Midbrain (tissue), 1 donor: Measurements from ENCODE around the gene NADSYN1.

Experiments
- DNase-seq: peaks from one replicate; lab custom pipeline; 2025; lab: John Stamatoyannopoulos, UW

NADSYN1 gene

GRCh38 chr11:71491531-71491930 lies 38.5 kb downstream of the NADSYN1 start:
- no peak for DNase-seq

GRCh38 chr11:71491940-71492339 lies 38.9 kb downstream of the NADSYN1 start:
- DNase-seq = no peak

- no peak for DNase-seq
These were observed 42.6 kb downstream of the NADSYN1 start for GRCh38 chr11:71495286-71496230.

GRCh38 chr11:71496421-71496820 lies 43.4 kb downstream of the NADSYN1 start:
- DNase-seq = no peak

- no peak for DNase-seq
These were observed 45.1 kb downstream of the NADSYN1 start for GRCh38 chr11:71498091-71498490.

- DNase-seq = no peak
These were observed 46.1 kb downstream of the NADSYN1 start for GRCh38 chr11:71499125-71499524.

- no peak for DNase-seq
These were observed 46.5 kb downstream of the NADSYN1 start for GRCh38 chr11:71499546-71499945.

- DNase-seq = peak; percentile 37
These were observed 47.6 kb downstream of the NADSYN1 start for GRCh38 chr11:71500601-71501021.

GRCh38 chr11:71501071-71501985 lies 48.3 kb downstream of the NADSYN1 start:
- DNase-seq = no peak

GRCh38 chr11:71502026-71502425 lies 49.0 kb downstream of the NADSYN1 start:
- no peak for DNase-seq

GRCh38 chr11:71502871-71503435 lies 50.0 kb downstream of the NADSYN1 start:
- no peak for DNase-seq

GRCh38 chr11:71504531-71504930 lies 51.5 kb downstream of the NADSYN1 start:
- DNase-seq = no peak

GRCh38 chr11:71505001-71505400 lies 52.0 kb downstream of the NADSYN1 start:
- no peak for DNase-seq

GRCh38 chr11:71505781-71506180 lies 52.8 kb downstream of the NADSYN1 start:
- no peak for DNase-seq

- no peak for DNase-seq
These were observed 54.1 kb downstream of the NADSYN1 start for GRCh38 chr11:71507102-71507501.

GRCh38 chr11:71518506-71519471 lies 65.8 kb downstream of the NADSYN1 start:
- DNase-seq = no peak

GRCh38 chr11:71519546-71519945 lies 66.5 kb downstream of the NADSYN1 start:
- DNase-seq = no peak

- no peak for DNase-seq
These were observed 72.4 kb downstream of the NADSYN1 start for GRCh38 chr11:71525188-71525937.

- DNase-seq = no peak
These were observed 73.0 kb downstream of the NADSYN1 start for GRCh38 chr11:71525938-71526495.
